CD4-positive, alpha-beta T cell treated with Interleukin-6 at 100 ng/mL for 8 hours (primary cell): ENCODE data around the gene DACT2.
"Not testable (repeated sequence)": the region's sequence is repeated elsewhere in the genome, so short reads cannot be mapped to it uniquely, and the experiment has no call there.

Experiments
- DNase-seq: peaks from one replicate; pipeline ENCODE4 v3.0.0-alpha.2; 2020; ENCODE audit warnings: mixed read lengths, low spot score

The DACT2 gene

GRCh38 chr6:168282985-168283685, 36.4 kb downstream of the DACT2 start:
- DNase-seq, result no peak

- DNase-seq, result no peak
Measured at GRCh38 chr6:168281826-168282225, 37.8 kb downstream of the DACT2 start.

- not testable (repeated sequence) for DNase-seq
Measured at GRCh38 chr6:168281314-168281713, 38.3 kb downstream of the DACT2 start.

GRCh38 chr6:168280899-168281245, 38.7 kb downstream of the DACT2 start:
- DNase-seq, result no peak

GRCh38 chr6:168280020-168280898, 39.3 kb downstream of the DACT2 start:
- DNase-seq, result no peak

- DNase-seq, result no peak
Measured at GRCh38 chr6:168279403-168279935, 40.1 kb downstream of the DACT2 start.

- no peak for DNase-seq
Measured at GRCh38 chr6:168278904-168279303, 40.7 kb downstream of the DACT2 start.

GRCh38 chr6:168277274-168277669, 42.3 kb downstream of the DACT2 start:
- no peak for DNase-seq

- DNase-seq, result no peak
Measured at GRCh38 chr6:168276576-168277273, 42.9 kb downstream of the DACT2 start.

GRCh38 chr6:168275168-168275567, 44.4 kb downstream of the DACT2 start:
- DNase-seq, result no peak

- DNase-seq, result no peak
Measured at GRCh38 chr6:168274037-168274952, 45.3 kb downstream of the DACT2 start.

- no peak for DNase-seq
Measured at GRCh38 chr6:168273441-168274036, 46.0 kb downstream of the DACT2 start.

- DNase-seq, result no peak
Measured at GRCh38 chr6:168272415-168273325, 46.9 kb downstream of the DACT2 start.

- no peak for DNase-seq
Measured at GRCh38 chr6:168270274-168271172, 49.1 kb downstream of the DACT2 start.

- DNase-seq, result no peak
Measured at GRCh38 chr6:168269455-168270243, 49.9 kb downstream of the DACT2 start.

- no peak for DNase-seq
Measured at GRCh38 chr6:168268755-168269154, 50.8 kb downstream of the DACT2 start.

GRCh38 chr6:168267779-168268178, 51.8 kb downstream of the DACT2 start:
- not testable (repeated sequence) for DNase-seq
